ENCODE measurements around the gene ST8SIA2.

Gene ST8SIA2

DNA sequence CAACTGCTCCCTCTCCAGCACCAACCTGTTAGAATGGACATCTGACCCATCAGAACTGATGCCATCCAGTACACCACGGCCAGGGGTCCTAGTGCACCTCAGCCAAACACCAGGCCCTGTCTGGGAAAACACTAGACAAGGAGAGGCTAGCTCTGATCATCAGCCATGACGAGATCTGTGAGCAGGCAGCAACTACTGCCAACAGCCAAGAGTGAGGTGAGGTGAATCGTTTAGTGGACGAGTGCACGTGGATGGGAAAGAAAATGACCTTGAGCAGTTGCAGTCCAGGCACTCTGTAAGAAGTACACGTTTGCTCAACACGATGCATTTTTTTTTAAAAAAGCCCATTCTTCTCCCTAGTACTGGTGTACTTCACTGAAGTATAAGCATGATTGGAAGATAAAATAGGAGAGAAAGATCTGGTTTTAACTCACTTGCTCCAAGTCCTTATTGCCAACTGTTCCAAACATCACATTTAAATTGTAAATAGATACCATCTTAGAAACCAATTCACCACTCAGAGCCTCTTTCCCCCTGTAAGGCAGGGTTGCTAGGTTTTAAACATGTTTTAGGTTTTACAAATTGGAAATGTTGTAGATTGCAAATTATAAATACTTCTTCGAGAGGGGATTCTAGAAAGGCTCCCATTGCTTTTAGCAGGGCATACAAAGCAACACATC lies 5.7 kb downstream of the ST8SIA2 start:
- DNase-seq = no peak

- DNase-seq = no peak
These were observed 6.9 kb downstream of the ST8SIA2 start for GRCh38 chr15:92400573-92400972.

DNA sequence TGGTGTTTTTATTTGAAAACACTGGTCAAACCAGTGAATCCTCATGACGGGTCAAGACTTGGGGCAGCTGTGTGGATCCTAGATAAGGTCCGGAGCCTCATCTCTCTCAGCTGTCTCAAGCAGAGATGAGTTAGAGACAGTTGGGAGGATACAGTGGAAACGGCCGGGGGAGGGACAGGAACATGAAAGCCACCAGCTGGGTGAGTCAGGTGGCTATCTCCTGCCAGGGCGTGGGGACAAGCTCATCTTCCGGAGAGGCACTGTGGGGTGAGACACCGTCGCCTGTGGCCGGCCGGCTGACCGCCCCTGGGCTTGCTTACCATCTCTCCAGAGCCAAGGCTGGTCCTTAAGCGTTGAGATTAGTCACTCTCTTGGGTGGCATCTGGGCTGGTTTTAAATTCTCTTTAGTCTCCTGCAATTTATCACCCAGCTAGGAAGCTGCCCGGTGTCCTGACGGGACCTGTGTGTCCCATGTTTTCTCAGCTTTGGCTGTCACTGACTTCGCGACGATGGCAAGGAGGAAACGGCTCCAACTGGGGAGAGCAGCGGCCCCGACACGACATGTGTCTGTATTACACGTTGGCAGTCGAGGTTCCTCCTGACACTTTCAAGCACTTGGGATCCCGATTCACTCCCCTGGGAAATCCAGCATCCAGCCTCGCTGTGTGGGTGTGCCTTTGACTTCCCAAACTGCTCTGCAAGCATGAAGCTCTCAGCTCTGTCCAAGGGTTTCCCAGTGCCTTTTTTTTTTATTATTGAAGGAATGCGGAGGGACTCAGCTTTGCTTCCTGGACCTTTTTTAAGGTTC lies 7.5 kb downstream of the ST8SIA2 start:
- DNase-seq = no peak

GRCh38 chr15:92402751-92403150 lies 9.1 kb downstream of the ST8SIA2 start:
- no peak for DNase-seq

DNA sequence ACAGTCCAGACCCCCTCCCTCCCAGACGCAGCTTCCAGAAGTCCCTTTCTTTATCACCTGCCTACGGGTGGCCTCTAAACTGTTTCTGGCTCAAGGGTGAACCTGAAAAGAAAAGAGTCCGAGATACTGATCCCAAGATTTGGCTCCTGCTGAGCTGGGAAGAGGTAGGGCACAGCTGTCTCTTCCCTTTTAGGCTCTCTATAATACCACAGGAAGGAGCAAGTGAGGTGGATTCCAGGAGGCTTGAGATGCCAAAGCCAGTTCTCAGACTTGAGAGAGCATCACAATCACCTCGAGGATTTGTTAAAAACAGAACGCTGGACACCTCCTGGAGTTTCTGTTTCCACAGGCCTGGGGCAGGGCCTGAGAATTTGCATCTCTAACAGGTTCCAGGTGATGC lies 12.3 kb downstream of the ST8SIA2 start:
- no peak for DNase-seq

DNA sequence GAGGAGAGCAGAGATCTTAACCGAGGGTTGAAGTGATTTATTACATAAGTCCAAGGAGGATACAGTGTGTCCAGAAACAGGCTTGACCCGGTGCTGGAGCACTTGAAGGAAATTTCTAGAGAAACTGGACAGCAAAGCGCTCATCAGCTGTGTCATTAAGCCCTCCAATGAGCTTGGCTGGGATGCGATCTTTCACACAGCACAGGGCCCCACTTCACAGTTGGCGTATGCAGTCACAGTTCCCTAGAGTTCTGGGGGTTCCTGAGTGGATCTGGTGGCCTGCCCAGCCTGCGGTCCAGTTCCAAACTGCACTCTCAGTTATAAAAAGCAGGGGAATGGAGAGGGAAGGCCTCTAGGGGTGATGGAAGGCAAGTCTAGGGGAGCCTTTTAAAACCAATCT lies 13.6 kb downstream of the ST8SIA2 start:
- DNase-seq = no peak

DNA sequence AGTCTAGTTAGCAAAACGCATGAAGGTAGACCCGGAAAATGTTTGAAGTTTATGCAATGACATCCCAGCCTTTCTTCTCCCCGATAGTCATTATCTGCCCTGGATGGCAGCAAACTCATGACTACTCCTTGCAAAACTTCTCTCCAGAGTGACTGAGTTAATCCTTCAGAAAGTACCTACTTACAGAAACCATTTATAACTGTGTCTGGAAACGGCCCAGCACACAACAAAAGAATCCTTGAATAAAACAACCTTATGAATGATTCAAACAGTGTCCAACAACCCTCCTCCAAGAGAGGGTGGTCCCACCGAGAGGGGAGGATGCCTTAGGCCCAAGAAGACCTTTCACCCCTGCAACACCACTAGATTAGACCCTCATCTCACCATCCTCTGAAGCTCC lies 14.2 kb downstream of the ST8SIA2 start:
- no peak for DNase-seq

GRCh38 chr15:92409006-92409405 lies 15.3 kb downstream of the ST8SIA2 start:
- no peak for DNase-seq

DNA sequence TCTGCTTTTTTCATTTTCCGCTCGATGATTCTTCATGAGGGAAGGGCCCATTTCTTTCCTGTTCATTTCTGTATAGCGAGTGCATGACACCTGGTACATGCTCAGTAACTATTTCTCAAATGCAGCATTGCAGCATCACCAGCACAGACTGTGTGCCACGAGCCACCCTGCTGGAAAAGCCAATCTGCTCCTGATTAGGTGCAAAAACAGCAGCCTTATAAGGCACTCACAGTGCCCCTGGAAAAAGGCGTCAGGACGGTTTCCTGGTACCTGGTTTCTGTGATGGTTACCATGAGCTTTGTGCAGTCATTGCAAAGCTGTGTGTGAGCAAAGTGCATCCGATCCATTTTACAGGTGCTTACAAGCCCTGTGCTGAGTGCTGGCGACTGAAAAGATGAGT lies 15.8 kb downstream of the ST8SIA2 start:
- DNase-seq = no peak

DNA sequence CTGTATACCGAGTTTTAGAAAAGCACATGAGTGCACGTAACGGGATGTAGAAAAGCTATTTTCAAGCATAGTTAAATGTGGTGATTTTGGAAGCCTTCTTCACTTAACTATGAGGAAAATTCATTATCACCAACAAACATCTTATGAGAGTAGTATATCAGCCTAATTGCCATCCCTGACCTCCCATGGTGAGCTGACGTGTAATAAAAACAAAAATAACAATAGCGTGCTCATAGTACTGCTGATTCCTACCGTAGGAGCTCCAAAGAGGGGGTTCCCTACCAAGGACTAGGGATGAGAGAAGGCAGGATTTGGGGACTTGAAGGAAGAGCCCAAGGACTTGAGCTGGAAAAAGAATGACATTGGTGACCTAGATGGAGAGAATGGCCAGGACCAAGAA lies 16.9 kb downstream of the ST8SIA2 start:
- DNase-seq = no peak

DNA sequence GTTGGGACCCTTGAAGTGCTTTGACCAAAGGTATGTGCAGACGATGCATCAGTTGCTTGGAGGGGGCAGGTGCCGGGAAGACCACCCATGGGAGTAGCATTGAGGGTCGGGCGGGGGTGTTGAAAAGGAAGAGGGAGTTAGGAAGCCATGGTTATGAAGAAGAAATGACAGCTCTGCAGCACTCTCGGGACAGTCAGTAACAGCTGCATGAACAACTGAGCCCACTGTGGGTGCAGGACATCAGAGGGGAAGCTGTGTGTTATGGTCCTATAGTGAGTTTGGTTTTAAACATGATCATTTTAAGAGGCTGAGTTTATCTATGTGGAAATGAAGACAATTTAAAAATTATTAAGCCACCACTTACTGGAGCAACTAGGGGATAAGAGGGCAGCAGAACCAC lies 17.6 kb downstream of the ST8SIA2 start:
- no peak for DNase-seq

GRCh38 chr15:92413510-92413909 lies 19.8 kb downstream of the ST8SIA2 start:
- DNase-seq = no peak

GRCh38 chr15:92415639-92416297 lies 22.1 kb downstream of the ST8SIA2 start:
- DNase-seq = no peak

DNA sequence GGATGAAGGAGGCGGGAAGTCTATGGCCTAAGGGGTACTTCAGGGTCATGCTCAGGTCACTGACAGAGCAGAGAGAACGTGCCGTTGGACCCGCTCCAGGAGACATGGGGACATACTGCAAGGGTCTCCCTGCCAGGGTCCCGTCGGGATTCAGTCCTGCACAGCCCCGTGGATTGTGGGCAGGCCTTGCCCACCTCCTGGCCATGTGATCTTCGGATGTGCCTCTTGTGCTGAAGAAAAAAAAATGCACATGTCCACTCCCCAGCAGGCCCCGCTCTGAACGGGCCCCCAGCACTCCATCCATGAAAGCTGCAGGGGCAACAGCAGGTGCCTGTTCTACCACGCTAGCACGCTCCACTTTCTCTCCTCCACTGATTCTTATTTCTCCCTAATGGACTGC lies 22.9 kb downstream of the ST8SIA2 start:
- DNase-seq = no peak

GRCh38 chr15:92417716-92418115 lies 24.0 kb downstream of the ST8SIA2 start:
- no peak for DNase-seq

DNA sequence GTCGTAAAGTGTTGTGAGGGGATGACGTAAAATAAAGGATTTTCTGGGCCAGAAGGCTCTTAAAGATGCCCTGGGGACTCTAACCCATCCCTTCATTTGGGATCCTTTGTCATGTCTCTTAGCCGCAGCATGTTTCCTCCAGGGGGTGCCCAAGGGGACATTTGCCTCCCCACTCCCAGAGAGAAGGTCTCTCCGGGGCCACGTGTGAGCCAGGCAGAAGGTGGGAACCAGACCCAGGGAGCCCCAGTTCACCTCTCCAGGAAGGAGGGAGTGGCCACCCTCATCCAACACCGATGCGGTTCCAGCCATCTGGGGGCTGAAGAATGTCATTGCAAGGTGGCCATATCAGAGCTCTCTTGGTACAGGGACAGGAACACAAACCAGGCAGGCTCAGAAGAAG lies 25.2 kb downstream of the ST8SIA2 start:
- DNase-seq = no peak

GRCh38 chr15:92421976-92422375 lies 28.3 kb downstream of the ST8SIA2 start:
- no peak for DNase-seq

- no peak for DNase-seq
These were observed 32.0 kb downstream of the ST8SIA2 start for GRCh38 chr15:92425578-92426225.

DNA sequence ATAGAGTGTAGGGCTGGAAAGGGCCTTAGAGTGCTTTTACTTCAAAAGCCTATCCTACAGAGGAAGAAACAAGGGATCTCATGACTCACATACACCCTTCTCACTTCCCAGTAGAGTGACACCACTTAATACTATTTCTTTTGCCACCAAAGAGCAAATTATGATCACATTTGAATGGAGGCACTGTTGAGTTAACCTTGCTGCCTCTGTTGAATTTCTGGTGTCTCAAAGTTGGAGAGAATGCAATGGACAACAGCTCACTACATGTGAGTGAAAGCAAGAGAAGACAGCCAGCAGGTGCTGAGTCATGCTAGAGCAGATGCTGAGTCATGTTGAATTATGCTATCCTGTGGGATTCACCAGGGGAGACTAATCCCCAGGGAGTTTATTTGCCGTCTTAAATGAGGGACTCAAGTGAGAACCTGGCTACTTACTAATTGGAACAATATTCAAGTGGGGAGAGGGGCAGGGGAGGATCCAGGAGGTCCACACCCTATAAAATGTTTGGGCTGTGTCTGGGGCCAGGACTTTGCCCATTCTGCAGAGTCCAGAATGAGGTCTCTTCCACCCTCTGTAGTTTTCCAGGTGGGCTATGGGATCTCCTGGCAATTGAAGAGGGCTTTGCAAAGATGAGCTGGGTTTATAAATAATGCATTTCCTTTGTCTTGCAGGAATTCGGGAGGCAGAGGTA lies 35.8 kb downstream of the ST8SIA2 start:
- DNase-seq = no peak

DNA sequence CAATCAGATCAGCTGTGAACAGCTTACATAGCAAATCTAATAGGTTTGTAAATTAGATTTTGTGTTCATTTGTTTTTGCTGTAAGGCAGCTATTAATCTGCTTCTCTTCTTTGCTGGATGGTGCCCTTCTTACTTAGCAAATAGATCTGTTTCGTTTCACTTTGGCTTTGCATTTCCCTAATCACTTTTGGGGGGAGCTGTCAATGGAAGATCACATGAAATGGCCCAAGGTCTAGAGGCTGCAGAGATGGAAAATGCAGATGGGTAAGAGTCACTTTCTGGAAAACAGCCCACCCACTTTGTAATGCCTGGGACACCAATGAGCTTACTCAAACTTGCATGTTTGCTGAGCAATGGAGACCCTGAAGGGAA lies 36.4 kb downstream of the ST8SIA2 start:
- no peak for DNase-seq

DNA sequence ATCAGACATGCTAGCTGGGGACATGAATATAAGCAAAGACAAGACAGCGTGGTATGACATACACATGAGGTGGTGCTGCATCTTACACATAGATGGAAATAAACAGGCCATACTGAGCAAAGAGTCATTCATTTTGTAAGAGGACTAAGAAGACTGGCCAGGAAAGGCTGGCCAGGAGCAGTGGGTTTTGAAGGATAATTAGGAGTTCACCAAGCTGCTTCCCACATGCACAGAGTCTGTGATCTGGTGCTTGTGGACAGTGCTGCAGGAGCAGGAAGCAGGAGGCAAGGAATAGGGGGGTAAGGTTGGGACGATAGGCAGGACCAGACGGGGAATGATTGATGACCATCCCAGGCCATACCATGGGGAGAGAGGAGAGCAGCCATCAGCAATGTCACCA lies 41.5 kb downstream of the ST8SIA2 start:
- DNase-seq = no peak

DNA sequence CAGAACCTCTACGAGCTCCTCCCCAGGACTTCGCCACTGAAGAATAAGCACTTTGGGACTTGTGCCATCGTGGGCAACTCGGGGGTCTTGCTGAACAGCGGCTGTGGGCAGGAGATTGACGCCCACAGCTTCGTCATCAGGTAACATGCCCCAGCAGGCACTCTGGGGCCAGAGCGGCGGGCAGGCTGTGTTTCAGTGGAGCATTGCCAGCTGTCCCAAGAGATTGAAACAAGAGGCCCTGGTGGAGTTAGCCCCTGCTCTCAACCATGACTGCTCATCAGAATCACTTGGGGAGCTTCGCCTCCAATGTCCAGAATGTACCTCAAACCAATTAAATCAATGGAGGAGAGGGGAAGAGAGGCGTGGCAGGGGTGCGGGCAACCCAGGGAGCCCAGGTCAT lies 44.8 kb downstream of the ST8SIA2 start:
- no peak for DNase-seq

- DNase-seq = no peak
These were observed 49.7 kb downstream of the ST8SIA2 start for GRCh38 chr15:92443381-92443780.
